IMR-90 (cell line): ENCODE measurements around the gene SEMA5A. TPM values are rescaled to one million over a fixed set of nuclear protein-coding genes. Genes with fewer than 3 reads are reported as not detected.
A peak's percentile ranks its signal among the peaks of the same experiment; 100 is the strongest.

Source experiments
- ATAC-seq: fragments of 200-7000 bp; cut with Tn5 transposase; 2 replicates; pipeline ENCODE4 v1.9.1; 2020; ENCODE audit warnings: low read depth, mild to moderate bottlenecking, moderate library complexity
- BruUV-seq: library from RNA; stranded (reverse); fragments of 400-500 nt; replicated peaks from 2 replicates; lab custom pipeline; 2021; lab: Mats Ljungman, UMichigan
- CTCF ChIA-PET: fragments of 300-600 bp; formaldehyde crosslinking; extraction: SDS; loops from one replicate; lab custom pipeline; 2021; ENCODE audit warnings: antibody characterized with exemption; lab: Yijun Ruan, JAX
- POLR2A ChIA-PET: fragments of 300-600 bp; sonication (Branson Sonifier 250); formaldehyde crosslinking; loops from one replicate; lab custom pipeline; 2022; ENCODE audit warnings: antibody characterized with exemption; ENCODE audit not compliant: unreplicated experiment; lab: Charles Lee
- DNase-seq: peaks from one replicate; pipeline ENCODE4 v3.0.0; 2013
- H2AFZ ChIP-seq: replicated peaks from 2 replicates; pipeline ENCODE3; 2013; ENCODE audit warnings: low read length, mild to moderate bottlenecking; ENCODE audit not compliant: poor library complexity
- H2AK5ac ChIP-seq: 2 replicates; pipeline ENCODE4 v1.6.1; 2013; ENCODE audit warnings: low read depth, low read length, inconsistent platforms
- H2AK9ac ChIP-seq: replicated peaks from 2 replicates; pipeline ENCODE3; 2013; ENCODE audit warnings: mild to moderate bottlenecking, low read depth, low read length, moderate library complexity; ENCODE audit not compliant: poor library complexity
- H2BK120ac ChIP-seq: 2 replicates; pipeline ENCODE4 v1.6.1; 2013; ENCODE audit warnings: low read depth, low read length, inconsistent platforms
- H2BK15ac ChIP-seq: 3 replicates; pipeline ENCODE4 v1.6.1; 2013; ENCODE audit warnings: low read depth, low read length, inconsistent platforms
- H2BK20ac ChIP-seq: 2 replicates; pipeline ENCODE4 v1.6.1; 2013; ENCODE audit warnings: low read depth, mild to moderate bottlenecking, inconsistent platforms, low read length, moderate library complexity
- H2BK5ac ChIP-seq: 2 replicates; pipeline ENCODE4 v1.6.1; 2013; ENCODE audit warnings: mild to moderate bottlenecking, low read depth, low read length, inconsistent platforms; ENCODE audit not compliant: poor library complexity, severe bottlenecking
- H3K14ac ChIP-seq: replicated peaks from 2 replicates; pipeline ENCODE4 v1.6.1; 2013; ENCODE audit warnings: low read depth, low read length, inconsistent platforms
- H3K18ac ChIP-seq: 2 replicates; pipeline ENCODE4 v1.6.1; 2013; ENCODE audit warnings: low read depth, low read length, control low read depth
- H3K23ac ChIP-seq: 2 replicates; pipeline ENCODE4 v1.6.1; 2013; ENCODE audit warnings: low read depth, low read length, inconsistent platforms
- H3K27ac ChIP-seq: 2 replicates; pipeline ENCODE4 v1.5.1; 2013; ENCODE audit warnings: mild to moderate bottlenecking, control low read depth, low read length; ENCODE audit not compliant: insufficient read depth
- H3K27me3 ChIP-seq: 2 replicates; pipeline ENCODE4 v1.6.1; 2013; ENCODE audit warnings: low read length; ENCODE audit not compliant: control insufficient read depth, insufficient read depth
- H3K36me3 ChIP-seq: 2 replicates; pipeline ENCODE4 v1.6.1; 2013; ENCODE audit warnings: low read length, mixed read lengths; ENCODE audit not compliant: control insufficient read depth, insufficient read depth
- H3K4ac ChIP-seq: 2 replicates; pipeline ENCODE4 v1.6.1; 2013; ENCODE audit warnings: low read depth, low read length, inconsistent platforms
- H3K4me1 ChIP-seq: 2 replicates; pipeline ENCODE4 v1.6.1; 2013; ENCODE audit warnings: low read length, mixed read lengths; ENCODE audit not compliant: control insufficient read depth, insufficient read depth
- H3K4me2 ChIP-seq: 2 replicates; pipeline ENCODE4 v1.6.1; 2013; ENCODE audit warnings: low read depth, mild to moderate bottlenecking, control low read depth, low read length, moderate library complexity
- H3K4me3 ChIP-seq: 2 replicates; pipeline ENCODE4 v1.5.1; 2013; ENCODE audit warnings: low read depth, mild to moderate bottlenecking, control low read depth, low read length, moderate library complexity; ENCODE audit not compliant: insufficient read depth
- H3K56ac ChIP-seq: 2 replicates; pipeline ENCODE4 v1.6.1; 2013; ENCODE audit warnings: low read length, inconsistent platforms; ENCODE audit not compliant: insufficient read depth; ENCODE audit errors: extremely low read depth
- H3K79me1 ChIP-seq, 2 experiments: 2 replicates each; pipeline ENCODE4 v1.6.1; 2013; ENCODE audit warnings: low read length in 2 of 2, inconsistent platforms in 1 of 2, low read depth in 1 of 2
- H3K9ac ChIP-seq: 2 replicates; pipeline ENCODE4 v1.6.1; 2013; ENCODE audit warnings: low read depth, low read length, control low read depth
- H3K9me1 ChIP-seq: 2 replicates; pipeline ENCODE4 v1.6.1; 2013; ENCODE audit warnings: low read length, inconsistent platforms; ENCODE audit not compliant: insufficient read depth
- H3K9me3 ChIP-seq: 2 replicates; pipeline ENCODE4 v1.6.1; 2013; ENCODE audit warnings: low read length; ENCODE audit not compliant: control insufficient read depth, insufficient read depth
- H4K20me1 ChIP-seq: 2 replicates; pipeline ENCODE4 v1.6.1; 2013; ENCODE audit warnings: low read length, inconsistent platforms; ENCODE audit not compliant: insufficient read depth
- H4K5ac ChIP-seq: 2 replicates; pipeline ENCODE4 v1.6.1; 2013; ENCODE audit warnings: mild to moderate bottlenecking, low read depth, low read length, control low read depth
- H4K8ac ChIP-seq, 2 experiments: 2 replicates each; pipeline ENCODE4 v1.6.1; 2013; ENCODE audit warnings: low read depth in 2 of 2, low read length in 2 of 2, control low read depth in 1 of 2, inconsistent platforms in 1 of 2
- H4K91ac ChIP-seq: 2 replicates; pipeline ENCODE4 v1.6.1; 2013; ENCODE audit warnings: low read depth, low read length, inconsistent platforms; ENCODE audit not compliant: insufficient read depth
- RAD21 ChIP-seq: IDR thresholded peaks from 2 replicates; pipeline ENCODE4 v1.6.1; 2012; ENCODE audit warnings: low read length, improper control_type of control experiment
- SMC3 ChIP-seq: fragments of 150-350 bp; IDR thresholded peaks from 2 replicates; pipeline ENCODE4 v1.6.1; 2016; ENCODE audit warnings: low read depth, mild to moderate bottlenecking, antibody characterized with exemption, low read length, moderate library complexity
- WGBS, 2 experiments: methylation state at CpG; one replicate each; pipeline versions ENCODE4 v1.1.5 to v1.1.7; 2013; ENCODE audit warnings: missing lambda C conversion rate in 2 of 2; ENCODE audit not compliant: insufficient read length in 1 of 2; ENCODE audit errors: extremely low coverage in 2 of 2; 5-methylcytosine and 5-hydroxymethylcytosine counted together
- dilution Hi-C: fragments of 300-500 bp; cut with HindIII; formaldehyde crosslinking; loops from one replicate; pipeline ENCODE4 v1.14.3; 2018; ENCODE audit warnings: low sequenced_read_pairs; ENCODE audit not compliant: unreplicated experiment
- in situ Hi-C: fragments of 300-500 bp; cut with MboI; formaldehyde crosslinking; loops from 3 replicates; pipeline ENCODE4 v1.14.3; 2019; ENCODE audit warnings: low sequenced_read_pairs, inconsistent platforms, mixed read lengths
- intact Hi-C: fragments of 100-400 bp; cut with micrococcal nuclease; formaldehyde crosslinking; loops from 2 replicates; pipeline ENCODE4 v1.10.0; 2022
- polyA plus RNA-seq, 3 experiments: library from polyadenylated mRNA; depleted of rRNA; stranded (reverse); fragments of >200 nt; gene quantifications; 2 replicates each; pipeline ENCODE4 v1.2.3, GENCODE V29; 2012; ENCODE audit warnings: low replicate concordance in 1 of 3
- total RNA-seq: library from RNA; depleted of rRNA; stranded (reverse); fragments of >200 nt; gene quantifications from 2 replicates; pipeline ENCODE4 v1.2.3, GENCODE V29; 2012
- TF ChIP-seq, protein P1 (sequence below): fragments of 150-350 bp; IDR thresholded peaks from 2 replicates; pipeline ENCODE4 v1.6.1; 2016; ENCODE audit warnings: low read depth, mild to moderate bottlenecking, low read length, moderate library complexity, borderline replicate concordance

Gene SEMA5A
- total and polyA plus RNA-seq, 2 of the 4 experiments (the other 2 are of a cell fraction), result 8.2 to 9.9 TPM

DNA sequence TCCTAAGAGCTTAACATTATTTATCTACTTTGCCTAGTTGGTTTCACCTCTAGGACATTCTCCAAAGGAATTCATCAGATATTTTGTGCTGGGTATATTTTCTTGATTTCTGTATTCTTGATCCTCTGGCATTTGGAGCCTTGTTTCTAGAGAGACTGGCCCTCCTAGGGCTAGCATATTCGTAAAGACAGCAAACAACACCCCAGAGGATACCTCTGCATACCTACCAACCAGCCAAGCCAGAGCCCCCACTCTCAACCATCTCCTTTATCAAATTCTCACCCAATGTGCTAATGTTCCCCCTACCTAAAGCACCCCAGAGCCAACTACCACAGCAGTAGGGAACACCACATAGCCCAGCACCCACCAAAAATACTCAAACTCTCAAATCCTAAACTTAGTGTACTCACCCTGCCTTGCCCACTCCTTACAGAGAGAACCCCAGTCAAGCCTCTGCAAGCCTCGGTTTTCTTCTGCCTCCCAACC is 149.5 kb downstream of the SEMA5A start:
- no TSS peak for BruUV-seq
- Histone ChIP-seq H3K4ac (0 out of 2 replicates have a peak overlapping the region, but pooled peaks have one; percentile 27), H2BK120ac (no peak overlapping the region), H3K79me1 (peaks cover 14 to 70% of the 10 kb centered on the region in 2 experiments), H3K4me1 (peaks cover 6% of the 10 kb centered on the region), H2AFZ (no peak overlapping the region), H3K4me3 (no peak overlapping the region), H3K27me3 (no peaks in the 10 kb centered on the region), H3K23ac (peak overlapping the region; percentile 48; the same call in 1 of the 2 replicates), H2BK5ac (no peak overlapping the region), H2BK15ac (no peak overlapping the region), H4K8ac (no peak overlapping the region), H2BK20ac (no peak overlapping the region), H4K91ac (no peak overlapping the region), H3K36me3 (no peaks in the 10 kb centered on the region), H3K9me3 (no peaks in the 10 kb centered on the region), H2AK9ac (no peak overlapping the region), H3K9ac (no peak overlapping the region), H2AK5ac (no peak overlapping the region; the same call in 1 of the 2 replicates), H3K9me1 (peaks cover 11% of the 10 kb centered on the region), H3K4me2 (no peak overlapping the region), H3K14ac (peak overlapping the region; percentile 56; the same call in 1 of the 2 replicates), H3K56ac (no peak overlapping the region), H3K27ac (no peak overlapping the region), H4K5ac (no peak overlapping the region), H4K20me1 (peaks cover 9% of the 10 kb centered on the region; the same call in 1 of the 2 replicates), H3K18ac (no peak overlapping the region; the same call in 1 of the 2 replicates)
- POLR2A ChIA-PET, result no interaction called here
- CTCF ChIA-PET, result no interaction called here
- WGBS, 2 experiments, result 71% methylated on average over 1 of the region's 2 CpGs; no CpG with 5 or more reads in 1 of the 2 experiments
- dilution Hi-C loops (no loop called here), in situ Hi-C loops (no loop called here), intact Hi-C loops (no loop called here)
- no peak for DNase-seq
- ATAC-seq, result no peak; the same call in 1 of the 2 replicates
- TF ChIP-seq RAD21, result no peak
- TF ChIP-seq SMC3, result no peak
- TF ChIP-seq, protein P1, sequence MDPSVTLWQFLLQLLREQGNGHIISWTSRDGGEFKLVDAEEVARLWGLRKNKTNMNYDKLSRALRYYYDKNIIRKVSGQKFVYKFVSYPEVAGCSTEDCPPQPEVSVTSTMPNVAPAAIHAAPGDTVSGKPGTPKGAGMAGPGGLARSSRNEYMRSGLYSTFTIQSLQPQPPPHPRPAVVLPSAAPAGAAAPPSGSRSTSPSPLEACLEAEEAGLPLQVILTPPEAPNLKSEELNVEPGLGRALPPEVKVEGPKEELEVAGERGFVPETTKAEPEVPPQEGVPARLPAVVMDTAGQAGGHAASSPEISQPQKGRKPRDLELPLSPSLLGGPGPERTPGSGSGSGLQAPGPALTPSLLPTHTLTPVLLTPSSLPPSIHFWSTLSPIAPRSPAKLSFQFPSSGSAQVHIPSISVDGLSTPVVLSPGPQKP, result no peak
